ENCODE results near the gene FOXN1.

DNA sequence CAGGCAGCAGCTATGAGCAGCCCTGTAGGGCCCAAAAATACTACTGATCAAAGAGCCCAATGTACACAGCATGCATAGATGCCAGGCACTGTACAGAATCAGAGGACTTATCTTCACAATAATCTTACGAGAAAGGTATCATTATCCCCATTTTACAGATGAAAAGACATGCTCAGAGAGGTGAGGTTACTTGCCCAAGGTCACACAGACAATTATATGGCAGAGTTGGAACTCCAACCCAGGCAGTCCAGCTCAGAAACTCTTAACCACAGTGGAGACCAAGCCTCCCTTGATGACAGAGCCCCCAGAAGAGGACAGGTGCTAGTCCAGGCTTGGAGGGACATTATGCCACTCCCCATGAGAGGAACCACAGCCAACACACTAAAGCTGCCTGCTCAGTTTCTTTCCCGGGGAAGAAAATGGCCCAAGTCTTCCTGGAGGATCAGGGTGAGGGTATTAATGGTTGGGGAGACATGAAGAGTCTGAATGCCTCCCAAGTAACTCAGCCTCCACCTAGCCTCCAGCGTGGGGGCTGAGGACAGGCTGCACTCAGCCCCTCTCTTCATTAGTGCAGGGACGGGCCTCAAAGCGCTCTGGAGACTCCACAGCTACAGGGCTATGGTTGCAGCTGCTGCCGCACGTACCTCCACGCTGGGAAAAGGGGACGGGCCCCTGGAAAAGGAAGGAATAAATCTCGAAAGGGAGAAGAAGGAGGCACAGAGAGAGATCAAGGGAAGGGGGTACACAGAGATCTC is 45.5 kb downstream of the FOXN1 start:
- TF ChIP-seq, protein P1, sequence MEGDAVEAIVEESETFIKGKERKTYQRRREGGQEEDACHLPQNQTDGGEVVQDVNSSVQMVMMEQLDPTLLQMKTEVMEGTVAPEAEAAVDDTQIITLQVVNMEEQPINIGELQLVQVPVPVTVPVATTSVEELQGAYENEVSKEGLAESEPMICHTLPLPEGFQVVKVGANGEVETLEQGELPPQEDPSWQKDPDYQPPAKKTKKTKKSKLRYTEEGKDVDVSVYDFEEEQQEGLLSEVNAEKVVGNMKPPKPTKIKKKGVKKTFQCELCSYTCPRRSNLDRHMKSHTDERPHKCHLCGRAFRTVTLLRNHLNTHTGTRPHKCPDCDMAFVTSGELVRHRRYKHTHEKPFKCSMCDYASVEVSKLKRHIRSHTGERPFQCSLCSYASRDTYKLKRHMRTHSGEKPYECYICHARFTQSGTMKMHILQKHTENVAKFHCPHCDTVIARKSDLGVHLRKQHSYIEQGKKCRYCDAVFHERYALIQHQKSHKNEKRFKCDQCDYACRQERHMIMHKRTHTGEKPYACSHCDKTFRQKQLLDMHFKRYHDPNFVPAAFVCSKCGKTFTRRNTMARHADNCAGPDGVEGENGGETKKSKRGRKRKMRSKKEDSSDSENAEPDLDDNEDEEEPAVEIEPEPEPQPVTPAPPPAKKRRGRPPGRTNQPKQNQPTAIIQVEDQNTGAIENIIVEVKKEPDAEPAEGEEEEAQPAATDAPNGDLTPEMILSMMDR (IDR thresholded peaks at IDR 0.05; ENCODE audit: insufficient read depth, low read length, poor library complexity, severe bottlenecking): no peak
- TF ChIP-seq EZH2phosphoT487 (conservative IDR thresholded peaks at IDR 0.05; ENCODE audit: low read length): no peak
